ENCODE measurements around the gene ZNF536.

DNA sequence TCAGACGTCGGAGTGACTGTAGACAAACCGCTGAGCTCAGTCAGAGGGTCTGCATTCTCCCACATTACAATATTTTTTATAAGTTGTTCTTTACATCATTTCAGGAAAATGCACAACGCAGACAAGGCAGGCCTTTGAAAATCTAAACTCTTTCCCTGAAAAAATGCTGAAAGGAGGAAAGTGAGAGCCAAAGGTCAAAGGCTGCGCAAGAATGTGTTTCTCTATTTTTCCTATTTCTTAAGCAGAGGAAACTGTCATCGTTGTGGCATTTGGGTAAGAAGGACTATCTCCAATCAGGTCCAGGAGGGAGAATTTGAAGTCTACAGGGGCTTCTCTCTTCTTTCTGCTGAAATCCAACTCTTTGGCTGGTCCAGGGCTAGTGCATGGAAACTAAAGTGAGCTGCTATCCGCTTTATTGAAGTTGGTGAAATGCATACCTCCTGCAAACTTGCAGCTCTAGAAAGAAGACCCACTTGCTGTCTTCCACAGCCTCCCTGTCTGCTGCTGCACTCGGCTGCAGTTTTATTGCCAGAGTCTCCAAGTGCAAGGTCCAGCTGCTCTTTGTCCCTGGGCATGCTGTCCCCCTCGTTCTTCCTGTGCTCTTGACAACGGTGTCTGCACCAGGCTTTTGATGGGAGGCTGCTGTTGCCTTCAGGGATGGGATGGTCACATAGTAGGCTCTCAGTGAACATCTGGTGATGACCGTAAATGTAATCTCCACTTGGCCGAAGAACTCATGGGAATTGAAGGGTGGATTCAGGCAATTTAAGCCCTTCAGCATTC is 31.2 kb downstream of the ZNF536 start:
- TF ChIP-seq CTCF (conservative IDR thresholded peaks at IDR 0.05 in 1 of 2, IDR thresholded peaks at IDR 0.05 in 1 of 2; ENCODE audit: low read depth in 1 of 2, low read length in 2 of 2) (no peak), EZH2 (IDR thresholded peaks at IDR 0.05; ENCODE audit: low read length, missing control alignments) (no peak)
